ENCODE measurements around the gene RBM19.
A peak's percentile ranks its signal among the peaks of the same experiment; 100 is the strongest.

RBM19 gene

GRCh38 chr12:113803759-113804140 lies 162.4 kb downstream of the RBM19 start:
- DNase-seq (ENCODE audit: low spot score) = no peak

GRCh38 chr12:113802966-113803758 lies 163.0 kb downstream of the RBM19 start:
- no peak for DNase-seq (ENCODE audit: low spot score)

GRCh38 chr12:113802000-113802749 lies 163.9 kb downstream of the RBM19 start:
- no peak for DNase-seq (ENCODE audit: low spot score)

- no peak for DNase-seq (ENCODE audit: low spot score)
Observed at GRCh38 chr12:113800201-113800600, 165.9 kb downstream of the RBM19 start.

- no peak for DNase-seq (ENCODE audit: low spot score)
Observed at GRCh38 chr12:113798552-113798951, 167.6 kb downstream of the RBM19 start.

- no peak for DNase-seq (ENCODE audit: low spot score)
Observed at GRCh38 chr12:113797535-113797868, 168.6 kb downstream of the RBM19 start.

GRCh38 chr12:113796852-113797534 lies 169.1 kb downstream of the RBM19 start:
- DNase-seq (ENCODE audit: low spot score) = no peak

GRCh38 chr12:113796066-113796827 lies 169.9 kb downstream of the RBM19 start:
- no peak for DNase-seq (ENCODE audit: low spot score)

GRCh38 chr12:113795445-113795844 lies 170.7 kb downstream of the RBM19 start:
- DNase-seq (ENCODE audit: low spot score) = no peak

- DNase-seq (ENCODE audit: low spot score) = no peak
Observed at GRCh38 chr12:113794774-113795173, 171.4 kb downstream of the RBM19 start.

GRCh38 chr12:113793250-113793649 lies 172.9 kb downstream of the RBM19 start:
- DNase-seq (ENCODE audit: low spot score) = no peak

GRCh38 chr12:113792450-113792849 lies 173.7 kb downstream of the RBM19 start:
- no peak for DNase-seq (ENCODE audit: low spot score)

- DNase-seq (ENCODE audit: low spot score) = peak; percentile 19
Observed at GRCh38 chr12:113788020-113788856, 177.9 kb downstream of the RBM19 start.

GRCh38 chr12:113786107-113786506 lies 180.0 kb downstream of the RBM19 start:
- DNase-seq (ENCODE audit: low spot score) = no peak

GRCh38 chr12:113783811-113784210 lies 182.3 kb downstream of the RBM19 start:
- no peak for DNase-seq (ENCODE audit: low spot score)

GRCh38 chr12:113782873-113783272 lies 183.3 kb downstream of the RBM19 start:
- DNase-seq (ENCODE audit: low spot score) = no peak

GRCh38 chr12:113781415-113782198 lies 184.5 kb downstream of the RBM19 start:
- peak; percentile 79 for DNase-seq (ENCODE audit: low spot score)

- no peak for DNase-seq (ENCODE audit: low spot score)
Observed at GRCh38 chr12:113779774-113780173, 186.4 kb downstream of the RBM19 start.

- no peak for DNase-seq (ENCODE audit: low spot score)
Observed at GRCh38 chr12:113778432-113779132, 187.5 kb downstream of the RBM19 start.

- DNase-seq (ENCODE audit: low spot score) = no peak
Observed at GRCh38 chr12:113777751-113778150, 188.4 kb downstream of the RBM19 start.
